ENCODE results near the gene GTF3C5.
"Not testable (repeated sequence)": the region's sequence is repeated elsewhere in the genome, so short reads cannot be mapped to it uniquely, and the experiment has no call there.

The GTF3C5 gene

DNA sequence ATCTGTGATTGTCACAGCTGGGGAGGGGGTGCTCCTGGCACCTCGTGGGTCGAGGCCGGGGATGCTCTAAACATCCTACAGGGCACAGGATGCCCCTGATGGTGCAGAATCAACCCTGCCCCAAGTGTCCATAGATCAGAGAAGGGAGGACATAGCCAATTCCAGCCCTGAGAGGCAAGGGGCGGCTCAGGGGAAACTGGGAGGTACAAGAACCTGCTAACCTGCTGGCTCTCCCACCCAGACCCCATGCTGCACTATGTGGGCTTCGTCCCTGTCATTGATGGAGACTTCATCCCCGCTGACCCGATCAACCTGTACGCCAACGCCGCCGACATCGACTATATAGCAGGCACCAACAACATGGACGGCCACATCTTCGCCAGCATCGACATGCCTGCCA lies 37.6 kb downstream of the GTF3C5 start:
- DNase-seq (ENCODE audit: low read depth in 3 of 3), result not testable (repeated sequence)

DNA sequence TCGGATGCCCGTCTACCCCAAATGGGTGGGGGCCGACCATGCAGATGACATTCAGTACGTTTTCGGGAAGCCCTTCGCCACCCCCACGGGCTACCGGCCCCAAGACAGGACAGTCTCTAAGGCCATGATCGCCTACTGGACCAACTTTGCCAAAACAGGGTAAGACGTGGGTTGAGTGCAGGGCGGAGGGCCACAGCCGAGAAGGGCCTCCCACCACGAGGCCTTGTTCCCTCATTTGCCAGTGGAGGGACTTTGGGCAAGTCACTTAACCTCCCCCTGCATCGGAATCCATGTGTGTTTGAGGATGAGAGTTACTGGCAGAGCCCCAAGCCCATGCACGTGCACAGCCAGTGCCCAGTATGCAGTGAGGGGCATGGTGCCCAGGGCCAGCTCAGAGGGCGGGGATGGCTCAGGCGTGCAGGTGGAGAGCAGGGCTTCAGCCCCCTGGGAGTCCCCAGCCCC lies 39.7 kb downstream of the GTF3C5 start:
- not testable (repeated sequence) for DNase-seq (ENCODE audit: low read depth in 3 of 3)

DNA sequence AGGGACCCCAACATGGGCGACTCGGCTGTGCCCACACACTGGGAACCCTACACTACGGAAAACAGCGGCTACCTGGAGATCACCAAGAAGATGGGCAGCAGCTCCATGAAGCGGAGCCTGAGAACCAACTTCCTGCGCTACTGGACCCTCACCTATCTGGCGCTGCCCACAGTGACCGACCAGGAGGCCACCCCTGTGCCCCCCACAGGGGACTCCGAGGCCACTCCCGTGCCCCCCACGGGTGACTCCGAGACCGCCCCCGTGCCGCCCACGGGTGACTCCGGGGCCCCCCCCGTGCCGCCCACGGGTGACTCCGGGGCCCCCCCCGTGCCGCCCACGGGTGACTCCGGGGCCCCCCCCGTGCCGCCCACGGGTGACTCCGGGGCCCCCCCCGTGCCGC lies 40.2 kb downstream of the GTF3C5 start:
- not testable (repeated sequence) for DNase-seq (ENCODE audit: low read depth in 3 of 3)

DNA sequence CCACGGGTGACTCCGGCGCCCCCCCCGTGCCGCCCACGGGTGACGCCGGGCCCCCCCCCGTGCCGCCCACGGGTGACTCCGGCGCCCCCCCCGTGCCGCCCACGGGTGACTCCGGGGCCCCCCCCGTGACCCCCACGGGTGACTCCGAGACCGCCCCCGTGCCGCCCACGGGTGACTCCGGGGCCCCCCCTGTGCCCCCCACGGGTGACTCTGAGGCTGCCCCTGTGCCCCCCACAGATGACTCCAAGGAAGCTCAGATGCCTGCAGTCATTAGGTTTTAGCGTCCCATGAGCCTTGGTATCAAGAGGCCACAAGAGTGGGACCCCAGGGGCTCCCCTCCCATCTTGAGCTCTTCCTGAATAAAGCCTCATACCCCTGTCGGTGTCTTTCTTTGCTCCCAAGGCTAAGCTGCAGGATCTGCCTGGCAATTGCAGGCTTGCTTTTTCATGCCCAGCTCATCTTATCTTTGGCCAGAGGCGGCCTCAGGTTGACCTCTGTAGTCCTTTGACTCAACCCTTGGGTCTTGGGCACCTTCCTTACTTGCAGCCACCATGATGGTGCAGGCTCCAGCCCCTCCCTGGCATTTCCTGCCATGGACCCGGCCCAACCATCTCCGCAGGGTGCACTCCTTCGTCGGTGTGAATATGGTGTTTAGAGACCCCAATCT lies 40.8 kb downstream of the GTF3C5 start:
- no peak for DNase-seq (ENCODE audit: low read depth in 3 of 3)

DNA sequence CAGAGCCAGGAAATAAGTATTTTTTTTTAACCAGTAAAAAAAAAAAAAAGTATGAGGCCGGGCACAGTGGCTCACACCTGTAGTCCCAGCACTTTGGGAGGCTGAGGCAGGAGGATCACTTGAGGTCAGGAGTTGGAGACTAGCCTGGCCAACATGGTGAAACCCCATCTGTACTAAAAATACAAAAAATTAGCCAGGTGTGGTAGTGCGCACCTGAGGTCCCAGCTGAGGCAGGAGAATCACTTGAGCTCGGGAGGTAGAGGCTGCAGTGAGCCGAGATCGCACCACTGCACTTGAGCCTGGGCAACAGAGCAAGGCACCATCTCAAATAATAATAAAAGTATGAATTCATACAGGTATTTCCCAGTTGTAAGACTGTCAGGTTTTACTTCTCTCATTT lies 41.4 kb downstream of the GTF3C5 start:
- DNase-seq (ENCODE audit: low read depth in 3 of 3), result not testable (repeated sequence)

DNA sequence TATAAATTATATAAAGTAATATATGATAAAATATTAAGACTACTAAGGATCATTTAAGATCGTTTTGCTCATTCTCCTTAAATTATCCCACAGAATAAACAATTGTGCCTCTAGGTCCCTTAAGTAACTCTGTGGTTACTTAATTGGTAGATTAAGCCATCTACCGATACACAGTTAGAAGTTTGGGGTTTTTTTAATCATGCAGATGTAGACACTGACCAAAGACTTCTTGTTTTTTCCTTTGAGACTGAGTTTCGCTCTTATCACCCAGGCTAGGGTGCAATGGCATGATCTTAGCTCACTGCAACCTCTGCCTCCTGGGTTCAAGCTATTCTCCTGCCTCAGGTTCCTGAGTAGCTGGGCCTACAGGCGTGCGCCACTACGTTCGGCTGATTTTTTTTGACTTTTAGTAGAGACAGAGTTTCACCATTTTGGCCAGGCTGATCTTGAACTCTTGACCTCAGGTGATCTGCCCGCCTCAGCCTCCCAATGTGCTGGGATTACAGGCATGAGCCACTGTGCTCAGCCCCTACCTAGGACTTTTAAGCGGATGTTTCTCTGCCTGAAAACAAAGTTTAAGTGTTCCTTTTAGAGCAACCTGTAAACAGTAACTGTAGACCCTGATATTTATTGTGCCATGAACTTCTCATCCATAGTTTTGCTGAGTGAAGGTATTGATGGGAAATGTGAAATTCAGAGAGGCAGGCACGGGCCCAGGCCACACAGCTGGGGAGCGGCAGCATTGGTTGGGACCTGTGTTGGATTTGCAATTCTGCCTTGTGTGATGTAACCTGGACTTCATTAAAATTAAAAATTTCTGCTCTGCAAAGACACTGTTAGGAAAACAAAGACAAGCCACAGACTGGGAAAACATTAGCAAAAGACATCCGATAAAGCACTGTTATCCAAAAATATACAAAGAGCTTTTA lies 42.6 kb downstream of the GTF3C5 start:
- DNase-seq (ENCODE audit: low read depth in 3 of 3), result no peak

DNA sequence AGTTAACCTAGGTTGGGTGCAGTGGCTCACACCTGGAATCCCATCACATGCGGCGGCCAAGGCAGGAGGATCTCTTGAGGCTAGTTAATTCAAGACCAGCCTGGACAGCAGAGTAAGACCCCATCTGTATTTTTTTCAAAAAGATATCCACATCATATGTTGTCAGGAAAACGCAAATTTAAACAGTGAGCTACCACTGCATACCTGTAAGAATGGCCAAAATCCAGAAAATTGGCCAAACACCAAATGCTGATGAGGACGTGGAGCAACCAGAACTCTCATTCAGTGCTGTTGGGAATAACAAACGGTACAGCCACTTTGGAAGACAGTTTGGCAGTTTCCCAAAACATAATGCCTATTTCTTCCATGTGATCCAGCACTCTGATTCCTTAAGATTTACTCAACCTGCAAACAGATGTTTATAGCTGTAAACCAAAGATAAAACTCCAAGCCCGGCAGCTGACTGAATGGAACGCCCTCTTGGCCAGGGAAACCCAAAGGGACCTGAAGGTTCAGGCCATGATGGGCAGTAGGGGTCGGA lies 43.4 kb downstream of the GTF3C5 start:
- DNase-seq (ENCODE audit: low read depth in 3 of 3), result no peak

DNA sequence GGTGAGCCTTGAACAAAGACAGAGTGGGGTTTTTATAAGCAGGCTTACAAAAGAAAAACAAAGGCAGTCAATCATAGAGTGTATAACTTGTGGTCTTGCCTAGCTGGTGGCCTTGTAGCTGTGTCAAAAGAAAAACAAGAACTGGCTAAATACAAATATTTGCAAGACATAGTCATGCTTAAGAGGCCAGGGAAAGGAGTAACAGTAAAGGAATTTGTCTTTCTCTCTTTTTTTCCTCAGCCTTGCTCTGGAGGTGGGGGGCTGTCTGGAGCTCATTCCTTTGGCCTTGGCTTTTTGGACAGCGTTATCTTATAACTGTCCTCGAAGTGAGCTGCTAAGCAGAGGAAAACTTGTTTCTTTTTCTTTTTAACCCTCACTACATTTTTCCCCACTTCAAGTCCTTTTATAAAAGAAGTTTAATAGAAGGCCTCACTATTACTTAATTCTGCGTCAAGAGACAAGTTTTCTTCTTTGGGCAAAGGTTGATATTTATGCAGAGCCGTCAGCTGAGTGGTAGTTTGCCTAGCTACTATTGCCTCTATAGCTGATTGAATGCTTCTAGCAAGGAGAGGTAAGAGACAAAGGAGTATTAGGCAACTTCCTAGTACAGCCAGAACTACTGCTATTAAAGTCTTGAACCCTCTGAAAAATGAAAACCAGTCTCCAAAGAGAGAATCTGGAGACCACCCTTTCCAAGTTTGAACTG lies 45.3 kb downstream of the GTF3C5 start:
- DNase-seq (ENCODE audit: low read depth in 3 of 3), result no peak

DNA sequence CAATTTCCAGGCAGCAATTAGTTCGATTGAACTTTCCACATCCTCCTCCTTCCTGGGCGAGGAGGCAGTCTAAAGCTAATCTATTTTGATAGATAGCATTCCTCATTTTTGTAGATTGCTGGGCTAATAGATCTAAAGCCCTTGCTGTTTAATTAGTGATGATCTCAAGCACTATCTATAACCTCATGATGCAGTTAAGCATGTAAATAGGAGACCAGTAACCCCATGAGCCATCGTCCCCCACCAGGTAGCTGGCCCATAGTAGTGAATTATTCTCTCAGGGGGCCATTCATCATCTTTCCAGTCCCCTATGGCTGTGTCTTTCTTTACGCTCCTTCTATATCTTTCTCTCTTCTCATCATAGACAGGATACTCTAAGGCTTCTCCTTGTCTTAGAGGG lies 45.9 kb downstream of the GTF3C5 start:
- DNase-seq (ENCODE audit: low read depth in 3 of 3), result no peak

DNA sequence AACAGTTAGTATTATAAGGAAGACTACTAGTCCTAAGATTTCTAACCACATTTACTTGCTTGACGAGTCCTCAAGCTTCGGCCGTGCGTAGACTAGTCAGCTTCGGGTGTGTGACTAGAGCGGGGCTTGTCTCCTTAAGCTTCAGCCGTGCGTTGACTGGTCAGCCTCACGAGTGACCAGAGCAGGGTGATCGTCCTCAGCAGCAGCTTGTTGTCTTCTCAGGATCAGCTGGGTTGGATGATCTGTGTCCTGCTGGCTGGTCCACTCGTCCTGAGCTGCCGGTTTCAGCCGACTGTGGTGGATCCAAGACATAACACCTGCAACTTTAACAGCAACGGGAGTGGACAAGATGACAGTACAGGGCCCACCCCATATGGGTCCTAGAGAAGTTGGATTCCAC lies 47.7 kb downstream of the GTF3C5 start:
- no peak for DNase-seq (ENCODE audit: low read depth in 3 of 3)

DNA sequence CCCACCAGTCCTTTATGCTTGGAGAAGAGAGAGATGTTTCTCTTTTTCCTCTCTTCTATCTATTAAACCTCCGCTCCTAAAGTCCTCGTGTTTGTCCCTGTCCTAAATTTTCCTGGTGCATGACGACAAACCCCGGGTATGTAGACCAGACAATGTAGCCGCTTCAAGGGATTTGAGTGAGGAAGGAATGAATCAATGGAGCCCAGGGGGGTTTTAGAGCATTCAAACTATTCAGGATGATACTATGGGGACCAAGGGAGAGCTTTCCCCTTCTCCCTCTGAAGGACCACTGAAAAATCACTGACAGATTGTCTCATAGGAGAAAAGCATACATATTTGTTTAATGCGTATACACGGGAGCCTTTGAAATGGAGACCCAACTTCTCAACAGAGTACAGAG lies 49.4 kb downstream of the GTF3C5 start:
- DNase-seq (ENCODE audit: low read depth in 3 of 3), result no peak

DNA sequence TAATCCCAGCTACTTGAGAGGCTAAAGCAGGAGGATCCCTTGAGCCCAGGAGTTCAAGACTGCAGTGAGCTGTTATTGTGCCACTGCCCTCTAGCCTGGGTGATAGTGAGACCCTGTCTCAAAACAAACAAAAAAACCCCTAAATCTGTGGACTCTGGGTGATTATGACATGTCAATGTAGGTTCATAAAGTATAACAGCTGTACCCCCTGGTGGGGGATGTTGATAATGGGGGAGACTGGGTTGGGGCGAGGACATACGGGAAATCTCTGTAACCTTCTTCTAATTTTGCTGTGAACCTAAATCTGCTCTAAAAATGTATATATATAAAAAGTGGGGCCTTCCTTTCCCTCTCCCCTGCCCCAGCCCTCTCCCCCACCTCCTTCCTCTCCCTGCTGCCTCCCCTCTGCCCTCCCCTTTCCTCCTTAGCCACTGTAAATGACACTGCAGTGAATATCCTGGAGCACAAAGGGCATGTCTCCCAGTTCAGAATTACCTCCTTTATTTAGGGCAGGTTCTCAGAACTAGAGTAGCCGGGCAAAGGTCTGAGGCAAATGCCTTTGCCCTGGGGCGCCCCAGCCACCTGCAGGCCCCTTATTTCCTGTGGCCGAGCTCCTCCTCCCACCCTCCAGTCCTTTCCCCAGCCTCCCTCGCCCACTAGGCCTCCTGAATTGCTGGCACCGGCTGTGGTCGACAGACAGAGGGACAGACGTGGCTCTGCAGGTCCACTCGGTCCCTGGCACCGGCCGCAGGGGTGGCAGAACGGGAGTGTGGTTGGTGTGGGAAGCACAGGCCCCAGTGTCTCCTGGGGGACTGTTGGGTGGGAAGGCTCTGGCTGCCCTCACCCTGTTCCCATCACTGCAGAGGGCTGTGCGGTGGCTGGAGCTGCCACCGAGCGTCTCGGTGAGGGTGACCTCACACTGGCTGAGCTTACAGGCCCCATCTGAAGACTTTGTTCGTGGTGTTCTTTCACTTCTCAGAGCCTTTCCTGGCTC lies 50.3 kb downstream of the GTF3C5 start:
- DNase-seq (ENCODE audit: low read depth in 3 of 3), result not testable (repeated sequence)

DNA sequence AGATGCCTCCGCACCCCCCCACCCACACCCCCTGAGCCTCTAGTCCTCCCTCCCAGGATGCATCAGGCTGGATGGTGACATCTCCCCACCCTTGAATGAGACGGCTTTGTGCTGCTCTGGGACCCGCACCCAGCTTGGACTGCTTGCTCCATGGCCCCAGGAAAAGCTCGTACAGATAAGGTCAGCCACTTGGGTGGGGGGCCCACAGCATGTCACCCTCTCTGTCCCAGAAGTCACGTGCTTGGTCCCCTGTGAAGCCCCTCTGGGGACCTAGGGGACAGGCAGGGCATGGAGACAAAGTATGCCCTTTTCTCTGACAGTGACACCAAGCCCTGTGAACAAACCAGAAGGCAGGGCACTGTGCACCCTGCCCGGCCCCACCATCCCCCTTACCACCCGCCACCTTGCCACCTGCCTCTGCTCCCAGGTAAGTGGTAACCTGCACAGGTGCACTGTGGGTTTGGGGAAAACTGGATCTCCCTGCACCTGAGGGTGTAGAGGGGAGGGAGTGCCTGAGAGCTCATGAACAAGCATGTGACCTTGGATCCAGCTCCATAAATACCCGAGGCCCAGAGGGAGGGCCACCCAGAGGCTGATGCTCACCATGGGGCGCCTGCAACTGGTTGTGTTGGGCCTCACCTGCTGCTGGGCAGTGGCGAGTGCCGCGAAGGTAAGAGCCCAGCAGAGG lies 51.3 kb downstream of the GTF3C5 start:
- DNase-seq (ENCODE audit: low read depth in 3 of 3), result not testable (repeated sequence)

DNA sequence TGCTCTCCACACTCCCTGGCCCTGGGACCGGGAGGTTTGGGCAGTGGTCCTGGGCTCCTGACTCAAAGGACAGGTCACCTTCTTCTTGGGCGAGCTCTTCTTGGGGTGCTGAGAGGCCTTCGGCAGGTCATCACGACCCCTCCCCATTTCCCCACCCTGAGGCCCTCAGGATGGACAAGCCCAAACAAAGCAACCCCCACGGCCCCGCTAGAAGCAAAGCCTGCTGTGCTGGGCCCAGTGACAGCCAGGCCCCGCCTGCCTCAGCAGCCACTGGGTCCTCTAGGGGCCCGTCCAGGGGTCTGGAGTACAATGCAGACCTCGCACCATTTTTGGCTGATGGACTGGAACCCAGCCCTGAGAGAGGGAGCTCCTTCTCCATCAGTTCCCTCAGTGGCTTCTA lies 52.9 kb downstream of the GTF3C5 start:
- not testable (repeated sequence) for DNase-seq (ENCODE audit: low read depth in 3 of 3)

DNA sequence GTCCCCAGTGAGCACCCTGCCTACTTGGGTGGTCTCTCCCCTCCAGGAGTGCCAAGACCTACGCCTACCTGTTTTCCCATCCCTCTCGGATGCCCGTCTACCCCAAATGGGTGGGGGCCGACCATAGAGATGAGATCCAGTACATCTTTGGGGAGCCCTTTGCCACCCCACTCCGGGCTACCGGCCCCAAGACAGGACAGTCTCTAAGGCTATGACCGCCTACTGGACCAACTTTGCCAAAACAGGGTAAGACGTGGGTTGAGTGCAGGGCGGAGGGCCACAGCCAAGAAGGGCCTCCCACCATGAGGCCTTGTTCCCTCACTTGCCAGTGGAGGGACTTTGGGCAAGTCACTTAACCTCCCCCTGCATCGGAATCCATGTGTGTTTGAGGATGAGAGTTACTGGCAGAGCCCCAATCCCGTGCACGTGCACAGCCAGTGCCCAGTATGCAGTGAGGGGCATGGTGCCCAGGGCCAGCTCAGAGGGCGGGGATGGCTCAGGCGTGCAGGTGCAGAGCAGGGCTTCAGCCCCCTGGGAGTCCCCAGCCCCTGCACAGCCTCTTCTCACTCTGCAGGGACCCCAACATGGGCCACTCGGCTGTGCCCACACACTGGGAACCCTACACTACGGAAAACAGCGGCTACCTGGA lies 55.5 kb downstream of the GTF3C5 start:
- DNase-seq (ENCODE audit: low read depth in 3 of 3), result not testable (repeated sequence)

DNA sequence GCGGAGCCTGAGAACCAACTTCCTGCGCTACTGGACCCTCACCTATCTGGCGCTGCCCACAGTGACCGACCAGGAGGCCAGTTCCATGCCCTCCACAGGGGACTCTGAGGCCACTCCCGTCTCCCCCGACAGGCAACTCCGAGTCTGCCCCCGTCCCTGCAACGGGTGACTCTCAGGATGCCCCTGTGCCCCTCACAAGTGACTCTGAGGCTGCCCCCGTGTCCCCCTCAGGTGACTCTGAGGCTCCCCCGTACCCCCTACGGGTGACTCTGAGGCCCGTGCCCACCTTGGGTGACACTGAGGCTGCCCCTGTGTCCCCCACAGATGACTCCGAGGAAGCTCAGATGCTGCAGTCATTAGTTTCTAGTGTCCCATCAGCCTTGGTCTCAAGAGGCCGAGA lies 56.1 kb downstream of the GTF3C5 start:
- DNase-seq (ENCODE audit: low read depth in 3 of 3), result no peak

DNA sequence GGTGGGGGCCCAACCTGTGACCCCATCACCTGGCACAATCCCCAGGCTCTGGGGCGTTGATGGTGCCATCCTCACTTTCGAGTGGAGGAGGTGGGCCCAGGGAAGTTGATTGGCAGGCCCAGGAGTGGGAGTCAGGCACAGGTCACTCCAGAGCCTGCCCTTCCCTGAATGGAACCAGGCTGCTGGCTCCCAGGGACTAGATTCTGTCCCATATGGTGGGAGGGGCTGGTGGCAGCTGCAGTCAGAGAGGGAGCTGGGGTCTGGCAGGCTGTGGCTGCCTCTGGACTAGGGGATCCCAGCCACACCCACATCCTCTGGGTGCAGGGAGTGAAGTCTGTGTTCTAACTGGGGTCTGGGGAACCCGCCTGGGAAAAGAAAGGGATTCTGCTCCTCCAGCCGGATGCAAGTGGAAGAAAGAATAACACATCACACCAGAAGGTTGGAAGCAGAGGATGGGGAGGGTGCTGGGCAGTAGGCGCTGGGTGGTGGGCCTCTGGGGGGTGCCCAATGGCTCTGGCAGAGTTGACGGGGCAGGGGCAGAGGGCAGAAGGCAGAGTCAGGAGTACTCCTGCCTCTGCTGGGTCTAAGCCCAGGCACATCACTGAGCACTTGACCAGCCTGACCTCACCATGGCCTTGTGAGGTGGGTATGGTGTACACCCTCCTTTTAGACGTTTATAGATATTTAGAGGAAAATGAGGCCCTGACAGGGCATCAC lies 56.8 kb downstream of the GTF3C5 start:
- no peak for DNase-seq (ENCODE audit: low read depth in 3 of 3)

DNA sequence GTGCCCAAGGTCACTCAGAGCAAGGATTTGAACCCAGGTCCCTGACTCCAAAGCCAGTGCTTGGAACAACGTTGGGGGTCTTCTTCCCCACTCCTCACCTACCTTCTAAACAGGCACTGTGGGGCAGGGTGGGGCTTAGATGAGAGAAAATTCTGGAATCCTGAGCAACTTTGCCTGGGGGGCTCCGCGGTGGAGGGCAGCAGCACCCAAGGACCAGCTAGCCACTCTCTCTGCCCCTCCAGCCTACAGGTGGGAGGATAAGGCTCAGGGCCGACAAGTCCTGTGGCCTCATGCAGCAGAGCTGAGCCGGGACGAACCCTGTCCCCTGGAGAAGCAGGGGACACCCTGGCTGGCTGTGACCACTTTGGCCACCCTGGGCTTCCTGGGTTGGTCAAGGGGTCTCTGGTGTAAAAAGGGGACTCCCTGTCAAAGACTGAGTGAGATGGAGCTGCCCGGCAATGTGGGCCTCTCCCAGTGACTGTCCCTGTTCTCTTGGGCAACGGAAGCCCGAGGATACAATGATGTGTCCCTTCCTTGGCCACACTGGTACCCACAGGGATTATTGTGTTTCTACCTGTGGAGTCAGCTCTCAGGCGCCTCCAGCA lies 57.5 kb downstream of the GTF3C5 start:
- no peak for DNase-seq (ENCODE audit: low read depth in 3 of 3)

DNA sequence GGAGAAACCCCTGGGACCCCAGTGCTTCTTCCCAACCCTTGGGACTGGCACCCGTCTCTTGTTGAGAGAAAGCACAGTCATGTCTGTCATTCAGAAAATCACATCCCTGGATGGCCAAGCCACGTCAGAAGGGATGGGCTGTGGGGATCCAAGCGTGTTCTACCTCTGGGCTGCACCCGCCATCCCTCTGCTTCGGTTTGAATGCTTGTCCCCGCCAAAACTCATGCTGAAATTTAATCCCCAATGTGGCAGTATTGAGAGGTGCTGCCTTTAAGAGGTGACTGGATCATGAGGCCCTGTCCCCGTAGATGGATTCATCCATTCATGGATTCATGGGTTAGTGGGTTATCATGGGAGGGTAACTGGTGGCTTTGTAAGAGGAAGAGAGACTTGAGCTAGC lies 58.0 kb downstream of the GTF3C5 start:
- DNase-seq (ENCODE audit: low read depth in 3 of 3), result no peak
